Sigmoid colon (tissue), 4 donors: Measurements from ENCODE around the gene BCAS3.

Experiments used
- CTCF ChIP-seq, 4 experiments: fragments of 450-650 bp in 3 of 4; fragments of 200-600 bp in 1 of 4; IDR thresholded peaks; one replicate each; pipeline ENCODE4 v1.5.1; 2016 to 2019; ENCODE audit warnings: antibody characterized with exemption in 4 of 4, mild to moderate bottlenecking in 3 of 4, moderate library complexity in 2 of 4
- POLR2A ChIP-seq, 2 donors: fragments of 450-650 bp; IDR thresholded peaks; one replicate each; pipeline ENCODE4 v1.6.1; 2016; ENCODE audit warnings: antibody characterized with exemption in 2 of 2, mild to moderate bottlenecking in 2 of 2, moderate library complexity in 2 of 2
- POLR2AphosphoS5 ChIP-seq, 4 donors: sonication (generic); formaldehyde crosslinking; IDR thresholded peaks; one replicate each; pipeline ENCODE4 v1.6.1; 2017; ENCODE audit warnings: antibody characterized with exemption in 4 of 4

DNA sequence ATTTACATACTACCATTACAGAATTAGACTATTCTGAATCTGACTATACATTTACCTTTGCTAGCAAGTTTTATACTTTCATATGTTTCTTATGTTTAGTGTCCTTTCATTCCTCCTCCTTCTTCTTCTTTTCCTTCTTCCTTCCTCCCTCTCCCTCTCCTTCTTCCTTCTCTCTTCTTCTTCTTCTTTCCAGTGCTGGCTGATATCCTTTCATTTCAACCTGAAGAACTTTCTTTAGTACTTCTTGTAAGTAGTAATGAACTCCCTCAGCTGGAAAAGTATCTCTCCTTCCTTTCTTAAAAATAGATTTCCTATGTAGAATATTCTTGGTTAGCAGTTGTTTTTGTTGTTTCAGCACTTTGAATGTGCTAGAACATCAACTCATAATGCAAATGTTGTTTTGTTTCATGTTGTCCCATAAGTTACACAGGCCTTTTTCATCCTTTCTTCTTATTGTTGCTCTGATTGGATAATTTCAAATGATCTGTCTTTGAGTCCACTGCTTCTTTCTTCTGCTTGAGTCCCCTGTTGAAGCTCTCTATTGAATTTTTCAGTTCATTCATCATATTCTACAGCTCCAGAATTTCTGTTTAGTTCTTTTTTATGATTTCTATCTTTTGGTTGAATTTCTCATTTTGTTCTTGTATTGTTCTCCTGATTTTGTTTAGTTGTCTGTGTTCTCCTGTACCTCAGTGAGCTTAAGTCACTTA, 759.5 kb downstream of the BCAS3 start:
- TF ChIP-seq CTCF (IDR thresholded peaks at IDR 0.05) (no peak), POLR2AphosphoS5 (IDR thresholded peaks at IDR 0.05) (no peak), POLR2A (IDR thresholded peaks at IDR 0.05) (no peak)
